GM11168 (cell line): ENCODE data around the gene PARG.
"Not testable (repeated sequence)": the region's sequence is repeated elsewhere in the genome, so short reads cannot be mapped to it uniquely, and the experiment has no call there.

ENCODE experiments used
- in situ Hi-C: fragments of 300-500 bp; cut with MboI; formaldehyde crosslinking; loops from one replicate; pipeline ENCODE4 v1.12.0; 2022; ENCODE audit warnings: low sequenced_read_pairs; ENCODE audit not compliant: unreplicated experiment

PARG gene

GRCh38 chr10:49908290-49909080 is 33.3 kb downstream of the PARG start:
- in situ Hi-C loops, result not testable (repeated sequence)

- in situ Hi-C loops, result not testable (repeated sequence)
These were observed 38.0 kb downstream of the PARG start for GRCh38 chr10:49903829-49904228.

GRCh38 chr10:49900406-49900805 is 41.4 kb downstream of the PARG start:
- in situ Hi-C loops, result not testable (repeated sequence)

- in situ Hi-C loops, result not testable (repeated sequence)
These were observed 41.8 kb downstream of the PARG start for GRCh38 chr10:49899999-49900398.

GRCh38 chr10:49890025-49890424 is 51.8 kb downstream of the PARG start:
- in situ Hi-C loops, result not testable (repeated sequence)

- in situ Hi-C loops, result not testable (repeated sequence)
These were observed 57.0 kb downstream of the PARG start for GRCh38 chr10:49884739-49885331.

- in situ Hi-C loops, result not testable (repeated sequence)
These were observed 58.0 kb downstream of the PARG start for GRCh38 chr10:49883852-49884251.

GRCh38 chr10:49882327-49882726 is 59.5 kb downstream of the PARG start:
- in situ Hi-C loops, result not testable (repeated sequence)

- in situ Hi-C loops, result not testable (repeated sequence)
These were observed 69.1 kb downstream of the PARG start for GRCh38 chr10:49872740-49873139.

GRCh38 chr10:49871462-49871861 is 70.4 kb downstream of the PARG start:
- in situ Hi-C loops, result not testable (repeated sequence)

GRCh38 chr10:49859933-49860332 is 81.9 kb downstream of the PARG start:
- in situ Hi-C loops, result not testable (repeated sequence)

GRCh38 chr10:49858697-49859382 is 83.0 kb downstream of the PARG start:
- in situ Hi-C loops, result not testable (repeated sequence)

- in situ Hi-C loops, result not testable (repeated sequence)
These were observed 92.3 kb downstream of the PARG start for GRCh38 chr10:49849520-49849919.

GRCh38 chr10:49844775-49845595 is 96.8 kb downstream of the PARG start:
- in situ Hi-C loops, result no loop called here

- in situ Hi-C loops, result not testable (repeated sequence)
These were observed 99.5 kb downstream of the PARG start for GRCh38 chr10:49842333-49842628.

GRCh38 chr10:49841615-49842332 is 100.1 kb downstream of the PARG start:
- in situ Hi-C loops, result no loop called here

- in situ Hi-C loops, result no loop called here
These were observed 104.1 kb downstream of the PARG start for GRCh38 chr10:49837685-49838084.

- in situ Hi-C loops, result no loop called here
These were observed 104.8 kb downstream of the PARG start for GRCh38 chr10:49837051-49837478.

GRCh38 chr10:49834976-49835375 is 106.9 kb downstream of the PARG start:
- in situ Hi-C loops, result no loop called here

- in situ Hi-C loops, result no loop called here
These were observed 107.6 kb downstream of the PARG start for GRCh38 chr10:49834201-49834600.
